Ammon's horn (tissue), 1 donor: ENCODE results near the gene CHRD.
"Not testable (repeated sequence)": the region's sequence is repeated elsewhere in the genome, so short reads cannot be mapped to it uniquely, and the experiment has no call there.

Source experiments
- DNase-seq: peaks from one replicate; pipeline ENCODE4 v3.0.0-alpha.2; 2016; ENCODE audit warnings: low spot score

CHRD gene

DNA sequence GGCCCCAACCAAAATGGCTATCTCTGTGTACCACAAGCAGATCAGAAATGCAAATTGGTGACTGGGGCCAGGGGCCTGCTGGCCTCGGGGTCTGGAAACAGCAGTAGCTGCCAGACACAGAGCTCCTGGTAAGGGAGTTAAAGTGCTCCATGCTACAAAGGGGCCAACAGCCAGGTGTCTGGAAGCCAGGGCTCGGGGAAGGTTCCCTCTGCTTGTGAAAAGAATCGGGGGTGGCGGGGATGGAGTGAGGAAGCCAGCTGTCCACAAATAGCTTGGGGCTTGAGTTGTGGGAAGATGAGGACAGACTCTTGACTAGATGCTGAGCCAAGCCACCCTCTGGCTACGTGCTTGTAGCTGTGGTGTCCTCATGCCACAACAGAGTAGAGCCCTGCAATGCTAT is 39.3 kb downstream of the CHRD start:
- no peak for DNase-seq

DNA sequence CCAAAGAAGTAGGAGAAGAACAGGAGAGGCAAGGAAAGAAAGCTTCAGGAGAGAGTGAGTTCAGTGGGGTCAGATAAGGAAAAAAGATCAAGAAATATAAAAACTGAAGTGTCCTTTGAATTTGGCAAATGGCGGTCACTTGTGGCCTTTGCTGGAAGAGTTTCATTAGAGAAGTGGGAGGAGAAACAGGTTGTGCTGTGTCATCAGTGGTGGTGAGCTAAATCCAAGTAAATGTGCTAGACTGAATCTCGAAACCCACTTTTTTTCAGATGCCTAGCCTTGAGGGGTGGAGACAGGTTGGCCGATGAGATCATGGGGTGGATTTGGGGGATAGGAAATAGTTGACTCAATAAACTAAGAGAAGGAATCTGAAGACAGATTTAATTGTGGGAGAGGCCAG is 43.7 kb downstream of the CHRD start:
- DNase-seq = no peak

DNA sequence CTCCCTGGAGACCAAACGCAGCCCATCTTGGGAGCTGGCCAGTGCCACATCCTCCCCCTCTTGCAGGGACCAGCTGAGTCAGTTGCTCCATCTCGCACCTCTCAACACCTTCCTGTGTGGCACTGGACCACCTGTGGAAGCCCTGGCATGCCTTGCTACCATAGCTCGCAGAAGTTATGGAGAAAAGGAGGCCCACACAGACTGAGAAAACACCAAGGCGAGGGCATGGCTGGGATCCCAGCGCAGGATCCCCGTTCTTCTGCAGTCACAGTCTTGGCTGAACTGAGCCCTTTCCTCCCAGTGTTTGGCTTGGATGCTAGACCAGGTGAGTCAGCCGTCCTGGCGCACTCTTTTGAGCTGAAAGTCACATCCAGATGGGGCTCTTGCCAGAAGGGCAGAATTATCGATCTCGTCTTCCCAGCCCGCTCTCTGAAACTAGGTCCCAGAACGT is 46.9 kb downstream of the CHRD start:
- DNase-seq = no peak

DNA sequence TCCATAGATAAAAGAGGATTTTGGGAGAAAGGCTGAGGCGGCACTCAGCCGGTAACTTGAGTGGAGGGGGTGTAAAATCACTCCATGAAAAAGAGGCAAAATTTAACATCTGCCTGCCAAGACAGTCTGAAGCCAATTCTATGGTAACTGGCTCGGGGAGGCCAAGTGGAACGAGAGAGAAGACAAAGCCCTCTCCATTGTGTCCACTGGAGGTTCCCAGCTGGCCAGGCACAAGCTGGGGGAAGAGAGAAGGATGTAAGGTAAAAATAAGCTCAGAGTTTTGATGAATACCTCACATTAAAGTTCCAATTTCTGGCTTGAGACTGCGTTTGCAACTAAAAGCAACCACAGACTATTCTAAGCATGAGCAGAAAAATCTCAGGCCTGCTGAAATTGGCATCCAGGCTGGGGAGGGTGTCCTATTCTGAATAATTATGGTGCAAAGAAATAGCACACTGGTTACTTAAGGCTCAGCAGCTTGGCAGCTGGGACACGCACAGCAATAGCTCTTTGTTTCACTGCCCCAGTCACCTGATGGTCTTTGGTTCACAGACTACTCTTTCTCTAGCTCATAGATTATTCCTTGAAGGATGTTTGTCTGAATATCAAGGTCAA is 48.8 kb downstream of the CHRD start:
- DNase-seq = peak; percentile 70

DNA sequence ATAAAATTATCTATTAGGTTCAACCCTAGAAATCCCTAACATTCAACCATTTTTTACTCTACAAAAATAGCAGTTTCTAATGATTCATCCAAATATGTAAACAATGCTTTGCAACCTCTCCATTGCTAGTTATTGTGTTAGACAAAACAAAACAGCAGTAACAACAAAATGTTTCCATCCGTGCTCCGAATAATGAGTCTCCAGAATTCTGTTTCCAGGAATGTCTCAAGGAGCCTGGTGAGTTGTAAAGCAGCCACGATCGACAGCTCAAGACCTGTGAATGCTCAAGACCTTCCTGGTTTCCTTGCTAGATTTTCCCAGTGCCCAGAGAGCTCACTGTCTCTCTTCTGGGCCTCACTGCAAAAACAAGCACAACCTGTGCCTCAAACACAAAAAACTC is 49.9 kb downstream of the CHRD start:
- no peak for DNase-seq

DNA sequence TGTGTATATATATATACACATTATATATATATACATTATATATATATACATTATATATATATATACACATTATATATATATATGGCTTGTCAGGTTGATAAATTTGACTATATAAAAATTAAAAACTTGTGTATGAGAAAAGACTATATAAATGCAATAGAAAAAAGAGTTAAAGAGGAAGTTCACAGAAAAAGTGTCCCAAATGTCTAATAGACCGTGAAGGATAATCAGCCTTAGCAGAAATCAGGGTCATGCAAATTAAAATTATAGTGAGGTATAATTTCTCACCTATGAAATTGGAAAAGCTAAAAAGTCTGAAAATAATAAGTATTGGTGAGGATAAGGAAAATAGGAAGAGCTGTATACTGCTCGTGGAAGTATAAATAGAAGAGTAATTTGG is 51.1 kb downstream of the CHRD start:
- DNase-seq = no peak

DNA sequence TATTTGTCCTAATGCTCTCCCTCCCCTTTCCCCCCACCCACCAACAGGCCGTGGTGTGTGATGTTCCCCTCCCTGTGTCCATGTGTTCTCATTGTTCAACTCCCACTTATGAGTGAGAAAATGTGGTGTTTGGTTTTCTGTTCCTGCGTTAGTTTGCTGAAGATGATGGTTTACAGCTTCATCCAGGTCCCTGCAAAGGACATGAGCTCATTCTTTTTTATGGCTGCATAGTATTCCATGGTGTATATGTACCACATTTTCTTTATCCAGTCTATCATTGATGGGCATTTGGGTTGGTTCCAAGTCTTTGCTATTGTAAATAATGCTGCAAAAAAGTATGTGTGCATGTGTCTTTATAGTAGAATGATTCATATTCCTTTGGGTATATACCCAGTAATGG is 53.3 kb downstream of the CHRD start:
- not testable (repeated sequence) for DNase-seq

DNA sequence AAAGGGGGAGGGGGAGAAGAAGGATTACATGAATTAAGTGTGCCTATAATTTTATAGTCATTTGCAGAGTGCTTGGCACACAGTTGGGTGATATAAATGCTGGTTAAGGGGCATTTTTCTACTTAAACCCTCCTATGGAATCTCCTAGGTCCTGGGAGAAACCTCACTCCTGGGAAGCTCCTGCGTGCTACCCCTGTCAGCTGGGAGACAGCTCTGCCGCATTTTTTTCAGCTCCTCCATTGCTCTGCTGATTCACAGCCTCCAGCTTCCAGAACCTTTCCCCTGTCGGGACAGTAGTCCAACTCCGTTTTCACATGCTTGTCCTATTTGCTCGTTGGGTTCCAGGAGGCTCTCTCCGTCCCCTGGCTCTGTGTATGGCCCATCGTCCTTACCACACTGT is 59.2 kb downstream of the CHRD start:
- DNase-seq = no peak
